CD14-positive monocyte (primary cell): ENCODE measurements around the gene IRX1. TPM values are rescaled to one million over a fixed set of nuclear protein-coding genes. Genes with fewer than 3 reads are reported as not detected.
A peak's percentile ranks its signal among the peaks of the same experiment; 100 is the strongest.

Experiments
- DNase-seq, 3 donors: peaks; one replicate each; pipeline ENCODE4 v3.0.0-alpha.2; 2011 to 2022
- H2AFZ ChIP-seq: 2 replicates; pipeline ENCODE4 v1.6.0; 2012; ENCODE audit warnings: mild to moderate bottlenecking, low read depth, low read length, inconsistent platforms; ENCODE audit not compliant: insufficient read depth, poor library complexity, severe bottlenecking
- H3K27ac ChIP-seq, 2 donors: 1 replicate in 1 of 2; 2 replicates in 1 of 2; pipeline ENCODE4 v1.5.1; 2012 to 2013; ENCODE audit warnings: low read length in 2 of 2, control low read depth in 1 of 2, inconsistent platforms in 1 of 2, low read depth in 1 of 2, mild to moderate bottlenecking in 1 of 2
- H3K27me3 ChIP-seq, 2 donors: one replicate each; pipeline versions ENCODE4 v1.6.0 to v1.6.1; 2011 to 2013; ENCODE audit warnings: low read length in 2 of 2; ENCODE audit not compliant: control insufficient read depth in 2 of 2, insufficient read depth in 2 of 2
- H3K36me3 ChIP-seq, 2 donors: replicated peaks in 1 of 2; 1 replicate in 1 of 2; 2 replicates in 1 of 2; pipeline versions ENCODE4 v1.5.1 to v1.6.1; 2012 to 2013; ENCODE audit warnings: low read length in 2 of 2, control low read depth in 1 of 2, inconsistent platforms in 1 of 2, mild to moderate bottlenecking in 1 of 2; ENCODE audit not compliant: insufficient read depth in 2 of 2, control insufficient read depth in 1 of 2
- H3K4me1 ChIP-seq, 2 donors: 1 replicate in 1 of 2; 2 replicates in 1 of 2; pipeline versions ENCODE4 v1.5.1 to v1.6.1; 2012 to 2013; ENCODE audit warnings: low read length in 2 of 2, control low read depth in 1 of 2, inconsistent platforms in 1 of 2, mild to moderate bottlenecking in 1 of 2, moderate library complexity in 1 of 2; ENCODE audit not compliant: insufficient read depth in 2 of 2, control insufficient read depth in 1 of 2
- H3K4me2 ChIP-seq: replicated peaks from 2 replicates; pipeline ENCODE3; 2012; ENCODE audit warnings: low read length, moderate library complexity, mild to moderate bottlenecking; ENCODE audit not compliant: poor library complexity, severe bottlenecking; ENCODE audit errors: extremely low read depth
- H3K4me3 ChIP-seq, 3 experiments: fragments of 200-600 bp in 1 of 3; sonication (generic) in 1 of 3; replicated peaks in 1 of 3; 1 replicate in 2 of 3; 2 replicates in 1 of 3; pipeline ENCODE4 v1.5.1; 2011 to 2013; ENCODE audit warnings: low read length in 3 of 3, mild to moderate bottlenecking in 3 of 3, control low read depth in 2 of 3, low read depth in 2 of 3, inconsistent platforms in 1 of 3, moderate library complexity in 1 of 3
- H3K79me2 ChIP-seq: 2 replicates; pipeline ENCODE4 v1.6.0; 2012; ENCODE audit warnings: mild to moderate bottlenecking, control low read depth, inconsistent platforms, low read length, moderate library complexity; ENCODE audit not compliant: insufficient read depth
- H3K9ac ChIP-seq: 2 replicates; pipeline ENCODE4 v1.6.0; 2017; ENCODE audit warnings: low read length, mild to moderate bottlenecking; ENCODE audit not compliant: insufficient read depth, poor library complexity, severe bottlenecking
- H3K9me3 ChIP-seq, 2 donors: replicated peaks in 1 of 2; 1 replicate in 1 of 2; 2 replicates in 1 of 2; pipeline versions ENCODE4 v1.5.1 to v1.6.1; 2012 to 2013; ENCODE audit warnings: low read length in 2 of 2, control low read depth in 1 of 2; ENCODE audit not compliant: control insufficient read depth in 1 of 2, insufficient read depth in 1 of 2
- H4K20me1 ChIP-seq: 2 replicates; pipeline ENCODE4 v1.6.0; 2012; ENCODE audit warnings: mild to moderate bottlenecking, low read length, control low read depth, moderate library complexity; ENCODE audit not compliant: insufficient read depth
- H3K27ac Mint-ChIP-seq, 7 donors: one replicate each; pipeline ENCODE4 v1.8.0; 2020; ENCODE audit warnings: mild to moderate bottlenecking in 7 of 7, mixed read lengths in 7 of 7, moderate library complexity in 6 of 7, inconsistent platforms in 2 of 7
- H3K27me3 Mint-ChIP-seq, 3 donors: one replicate each; pipeline ENCODE4 v1.8.0; 2021 to 2022; ENCODE audit warnings: low read depth in 3 of 3, mild to moderate bottlenecking in 3 of 3, mixed read lengths in 3 of 3, moderate library complexity in 3 of 3, inconsistent platforms in 1 of 3
- H3K36me3 Mint-ChIP-seq, 2 donors: one replicate each; pipeline ENCODE4 v1.8.0; 2020; ENCODE audit warnings: mixed read lengths in 2 of 2, inconsistent platforms in 1 of 2, mild to moderate bottlenecking in 1 of 2
- H3K4me1 Mint-ChIP-seq: one replicate; pipeline ENCODE4 v1.8.0; 2020; ENCODE audit warnings: mild to moderate bottlenecking, mixed read lengths
- H3K4me3 Mint-ChIP-seq, 2 donors: one replicate each; pipeline ENCODE4 v1.8.0; 2020; ENCODE audit warnings: mild to moderate bottlenecking in 2 of 2, mixed read lengths in 2 of 2, moderate library complexity in 1 of 2
- H3K9me3 Mint-ChIP-seq, 7 donors: one replicate each; pipeline ENCODE4 v1.8.0; 2020 to 2022; ENCODE audit warnings: mixed read lengths in 7 of 7, mild to moderate bottlenecking in 6 of 7, moderate library complexity in 6 of 7, inconsistent platforms in 2 of 7
- CTCF ChIP-seq: fragments of 200-600 bp; IDR thresholded peaks from one replicate; pipeline ENCODE4 v1.8.0; 2022; ENCODE audit warnings: antibody characterized with exemption, mild to moderate bottlenecking
- WGBS: methylation state at CpG from one replicate; pipeline ENCODE4 v1.1.5; 2013; ENCODE audit warnings: missing lambda C conversion rate; ENCODE audit not compliant: insufficient coverage; 5-methylcytosine and 5-hydroxymethylcytosine counted together
- intact Hi-C, 2 donors: fragments of 100-400 bp; cut with micrococcal nuclease; formaldehyde crosslinking; loops; one replicate each; pipeline versions ENCODE4 v1.15.0 to v1.15.1; 2023
- polyA plus RNA-seq, 3 donors: library from polyadenylated mRNA; depleted of rRNA in 1 of 3; unstranded in 2 of 3; stranded (reverse) in 1 of 3; fragments of 300-500 nt in 2 of 3; fragments of >200 nt in 1 of 3; fragmentation: Illumina TruSeq in 2 of 3; gene quantifications; 1 replicate in 2 of 3; 2 replicates in 1 of 3; pipeline ENCODE4 v1.2.3, GENCODE V29; 2012 to 2021

The IRX1 gene
- polyA plus RNA-seq, 3 donors = not detected

GRCh38 chr5:3593771-3594509 lies 1.7 kb upstream of the IRX1 start:
- WGBS = 3% methylated on average over 18 of the region's 28 CpGs
- peak overlapping the region; percentile 39 to 69 for H3K4me3 Mint-ChIP-seq

DNA sequence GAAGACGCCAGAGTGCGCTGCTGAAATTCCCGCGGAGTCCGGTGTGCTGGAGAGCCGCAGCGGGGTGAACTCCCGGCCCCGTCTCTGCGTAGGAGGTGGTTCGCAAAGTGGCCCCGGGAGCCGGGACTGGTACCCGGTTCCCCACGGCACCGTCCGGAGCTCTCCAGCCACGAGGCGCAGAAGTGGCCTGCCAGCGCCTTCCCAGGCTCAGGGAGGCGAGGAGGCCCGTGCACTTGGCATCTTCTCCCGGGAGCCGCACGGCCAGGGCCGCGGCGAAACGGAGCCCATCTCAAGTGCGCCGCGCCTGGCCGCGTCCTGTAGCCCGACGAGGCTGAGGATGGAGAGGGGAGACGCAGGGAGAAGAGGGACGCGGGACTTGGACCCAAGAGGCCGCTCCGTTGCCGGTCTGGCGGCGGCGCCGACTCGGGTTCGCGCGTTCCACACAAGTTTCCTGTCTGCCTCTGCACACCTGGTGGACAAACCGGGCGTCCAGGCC lies 1.1 kb upstream of the IRX1 start:
- no peak overlapping the region for H3K4me3 ChIP-seq
- DNase-seq = no peak
- H3K27me3 ChIP-seq = peaks cover 64 to 93% of the 10 kb centered on the region in 2 donors
- Mint-ChIP-seq H3K4me3 (peak overlapping the region in 1 of 2 donors; percentile 69), H3K27me3 (peaks cover 86 to 95% (median 93%) of the 10 kb centered on the region in 3 donors), H3K27ac (no peak overlapping the region), H3K4me1 (no peaks in the 10 kb centered on the region), H3K9me3 (peaks cover 0 to 25% (median 4%) of the 10 kb centered on the region in 7 donors), H3K36me3 (peaks cover 4% of the 10 kb centered on the region in 2 donors)
- no peak for TF ChIP-seq CTCF
- H3K36me3 ChIP-seq = no peaks in the 10 kb centered on the region
- H4K20me1 ChIP-seq = no peaks in the 10 kb centered on the region
- no peaks in the 10 kb centered on the region for H3K4me1 ChIP-seq
- intact Hi-C loops = no loop called here
- no peaks in the 10 kb centered on the region for H3K79me2 ChIP-seq
- no peak overlapping the region for H3K4me2 ChIP-seq
- no peak overlapping the region for H3K27ac ChIP-seq
- peaks cover 0 to 49% of the 10 kb centered on the region in 2 donors for H3K9me3 ChIP-seq
- H3K9ac ChIP-seq = no peak overlapping the region
- H2AFZ ChIP-seq = no peak overlapping the region
- WGBS = 3% methylated on average over 51 of the region's 52 CpGs

More at GRCh38 chr5:3593771-3594509, 1.7 kb upstream of the IRX1 start:
- TF ChIP-seq CTCF = no peak
- Mint-ChIP-seq H3K4me1 (no peaks in the 10 kb centered on the region), H3K27ac (no peak overlapping the region), H3K9me3 (peaks cover 0 to 21% (median 4%) of the 10 kb centered on the region in 7 donors), H3K36me3 (peaks cover 0 to 1% of the 10 kb centered on the region in 2 donors), H3K27me3 (peaks cover 85 to 94% (median 93%) of the 10 kb centered on the region in 3 donors)
- peaks cover 69 to 93% of the 10 kb centered on the region in 2 donors for H3K27me3 ChIP-seq
- intact Hi-C loops = no loop called here
- H3K79me2 ChIP-seq = no peaks in the 10 kb centered on the region
- no peak for DNase-seq
- no peak overlapping the region for H3K4me3 ChIP-seq
- H3K27ac ChIP-seq = no peak overlapping the region
- no peak overlapping the region for H3K4me2 ChIP-seq
- no peak overlapping the region for H2AFZ ChIP-seq
- peaks cover 0 to 48% of the 10 kb centered on the region in 2 donors for H3K9me3 ChIP-seq
- no peaks in the 10 kb centered on the region for H3K4me1 ChIP-seq
- H3K36me3 ChIP-seq = no peaks in the 10 kb centered on the region
- H4K20me1 ChIP-seq = no peaks in the 10 kb centered on the region
- H3K9ac ChIP-seq = no peak overlapping the region
